ENCODE measurements around the gene ZNF512B. TPM values are rescaled to one million over a fixed set of nuclear protein-coding genes. Genes with fewer than 3 reads are reported as not detected.

Gene ZNF512B
- total and polyA plus RNA-seq, 2 donors (not counting 1 experiment from before 2014, with no cell fraction given) = 8.8 to 10.5 TPM

GRCh38 chr20:63968928-63969760 is 586 bp downstream of the ZNF512B start:
- peaks cover 0 to 21% (median 0%) of the 10 kb centered on the region in 3 donors for H3K9me3 ChIP-seq (ENCODE audit: control extremely low read depth in 1 of 3, control insufficient read depth in 2 of 3, insufficient read depth in 1 of 3, low read length in 2 of 3)
- POLR2A ChIA-PET = no interaction called here
- Mint-ChIP-seq H3K9me3 (ENCODE audit: insufficient read depth) (no peaks in the 10 kb centered on the region), H3K27ac (peak overlapping the region; percentile 46), H3K4me3 (peak overlapping the region; percentile 86), H3K27me3 (no peaks in the 10 kb centered on the region), H3K4me1 (peaks cover 17% of the 10 kb centered on the region)
- no peak overlapping the region for H3K27ac ChIP-seq (ENCODE audit: low read length in 2 of 2)
- peak overlapping the region in 4 of 5 experiments; percentile 31 to 64 (median 50) for H3K4me3 ChIP-seq (ENCODE audit: control extremely low read depth in 1 of 5, extremely low read depth in 1 of 5, insufficient read depth in 1 of 5, low read depth in 2 of 5, low read length in 4 of 5)
- H3K36me3 ChIP-seq (replicated peaks in 1 of 2; ENCODE audit: control extremely low read depth in 1 of 2, control insufficient read depth in 1 of 2, extremely low read depth in 1 of 2, insufficient read depth in 2 of 2, low read length in 1 of 2) = peaks cover 0 to 4% of the 10 kb centered on the region in 2 experiments
- H3K9ac ChIP-seq (ENCODE audit: low read length) = peak overlapping the region; percentile 64
- TF ChIP-seq, protein P1, sequence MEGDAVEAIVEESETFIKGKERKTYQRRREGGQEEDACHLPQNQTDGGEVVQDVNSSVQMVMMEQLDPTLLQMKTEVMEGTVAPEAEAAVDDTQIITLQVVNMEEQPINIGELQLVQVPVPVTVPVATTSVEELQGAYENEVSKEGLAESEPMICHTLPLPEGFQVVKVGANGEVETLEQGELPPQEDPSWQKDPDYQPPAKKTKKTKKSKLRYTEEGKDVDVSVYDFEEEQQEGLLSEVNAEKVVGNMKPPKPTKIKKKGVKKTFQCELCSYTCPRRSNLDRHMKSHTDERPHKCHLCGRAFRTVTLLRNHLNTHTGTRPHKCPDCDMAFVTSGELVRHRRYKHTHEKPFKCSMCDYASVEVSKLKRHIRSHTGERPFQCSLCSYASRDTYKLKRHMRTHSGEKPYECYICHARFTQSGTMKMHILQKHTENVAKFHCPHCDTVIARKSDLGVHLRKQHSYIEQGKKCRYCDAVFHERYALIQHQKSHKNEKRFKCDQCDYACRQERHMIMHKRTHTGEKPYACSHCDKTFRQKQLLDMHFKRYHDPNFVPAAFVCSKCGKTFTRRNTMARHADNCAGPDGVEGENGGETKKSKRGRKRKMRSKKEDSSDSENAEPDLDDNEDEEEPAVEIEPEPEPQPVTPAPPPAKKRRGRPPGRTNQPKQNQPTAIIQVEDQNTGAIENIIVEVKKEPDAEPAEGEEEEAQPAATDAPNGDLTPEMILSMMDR (IDR thresholded peaks at IDR 0.05) = no peak
- TF ChIP-seq EZH2 (IDR thresholded peaks at IDR 0.05; ENCODE audit: borderline replicate concordance, insufficient read depth, low read depth, low read length, poor library complexity, severe bottlenecking) = no peak
- peak overlapping the region; percentile 90 for H3K4me2 ChIP-seq (replicated peaks; ENCODE audit: low read depth, low read length, poor library complexity, severe bottlenecking)
- H4K20me1 ChIP-seq (ENCODE audit: control insufficient read depth, insufficient read depth, low read length, poor library complexity, severe bottlenecking) = no peaks in the 10 kb centered on the region
- peaks cover 13 to 21% of the 10 kb centered on the region in 2 donors for H3K4me1 ChIP-seq (ENCODE audit: control insufficient read depth in 2 of 2, insufficient read depth in 2 of 2, low read length in 2 of 2)
- WGBS (ENCODE audit: insufficient coverage) = 2% methylated on average over 70 of the region's 70 CpGs
- H3K27me3 ChIP-seq (replicated peaks in 1 of 4; ENCODE audit: control extremely low read depth in 1 of 4, control insufficient read depth in 3 of 4, insufficient read depth in 4 of 4, low read length in 3 of 4) = no peaks in the 10 kb centered on the region
- CTCF ChIA-PET = interaction anchor here (1.4 kb wide), 1 partner anchor 432 kb away, joined by 3 read pairs; no protein-coding TSS in a partner anchor
- peak overlapping the region; percentile 66 for H2AFZ ChIP-seq (ENCODE audit: insufficient read depth, low read depth, low read length, poor library complexity, severe bottlenecking)
- H3K79me2 ChIP-seq (ENCODE audit: control insufficient read depth, insufficient read depth, low read length) = no peaks in the 10 kb centered on the region
- peak; percentile 10 for ATAC-seq (ENCODE audit: low read depth)
- intact Hi-C loops (cut with micrococcal nuclease) = no loop called here
- DNase-seq = no peak

Measured in B cell (primary cell).